Mesendoderm (in vitro differentiated cells): Measurements from ENCODE around the gene KLHL20.

Experiments used
- DNase-seq: peaks from one replicate; pipeline ENCODE4 v3.0.0; 2013
- H2AK5ac ChIP-seq: 2 replicates; pipeline ENCODE4 v1.6.1; 2013; ENCODE audit warnings: low read length, inconsistent platforms
- H2BK120ac ChIP-seq: 2 replicates; pipeline ENCODE4 v1.6.1; 2013; ENCODE audit warnings: low read depth, mild to moderate bottlenecking, low read length, moderate library complexity, mixed read lengths
- H2BK15ac ChIP-seq: replicated peaks from 2 replicates; pipeline ENCODE4 v1.6.1; 2013; ENCODE audit warnings: low read depth, mild to moderate bottlenecking, moderate library complexity
- H2BK5ac ChIP-seq: 2 replicates; pipeline ENCODE4 v1.6.1; 2013; ENCODE audit warnings: low read length, inconsistent platforms
- H3K18ac ChIP-seq: 2 replicates; pipeline ENCODE4 v1.6.1; 2013; ENCODE audit warnings: mild to moderate bottlenecking, low read length, mixed read lengths
- H3K23ac ChIP-seq: one replicate; pipeline ENCODE4 v1.6.1; 2013; ENCODE audit warnings: low read length
- H3K27ac ChIP-seq: 2 replicates; pipeline ENCODE4 v1.5.1; 2013; ENCODE audit warnings: low read depth, mild to moderate bottlenecking, inconsistent platforms, low read length, moderate library complexity
- H3K27me3 ChIP-seq: 2 replicates; pipeline ENCODE4 v1.6.1; 2013; ENCODE audit warnings: low read length, control low read depth, mild to moderate bottlenecking, inconsistent platforms; ENCODE audit not compliant: insufficient read depth, poor library complexity
- H3K36me3 ChIP-seq: 2 replicates; pipeline ENCODE4 v1.6.1; 2013; ENCODE audit warnings: low read length, inconsistent platforms; ENCODE audit not compliant: control insufficient read depth, insufficient read depth
- H3K4ac ChIP-seq: one replicate; pipeline ENCODE4 v1.6.1; 2013; ENCODE audit warnings: low read depth, mild to moderate bottlenecking, low read length, moderate library complexity
- H3K4me1 ChIP-seq: 2 replicates; pipeline ENCODE4 v1.6.1; 2013; ENCODE audit warnings: low read depth, low read length, inconsistent platforms; ENCODE audit not compliant: control insufficient read depth
- H3K4me2 ChIP-seq: 2 replicates; pipeline ENCODE4 v1.6.1; 2013; ENCODE audit warnings: low read length
- H3K4me3 ChIP-seq: 2 replicates; pipeline ENCODE4 v1.5.1; 2013; ENCODE audit warnings: mild to moderate bottlenecking, low read length
- H3K56ac ChIP-seq: one replicate; pipeline ENCODE4 v1.6.1; 2013; ENCODE audit warnings: low read length
- H3K79me1 ChIP-seq: 2 replicates; pipeline ENCODE4 v1.6.1; 2013; ENCODE audit warnings: low read length, inconsistent platforms
- H3K79me2 ChIP-seq: 2 replicates; pipeline ENCODE4 v1.6.1; 2013; ENCODE audit warnings: mild to moderate bottlenecking, low read length; ENCODE audit not compliant: control insufficient read depth, insufficient read depth
- H3K9ac ChIP-seq: 2 replicates; pipeline ENCODE4 v1.6.1; 2013; ENCODE audit warnings: low read length, inconsistent platforms
- H4K5ac ChIP-seq: one replicate; pipeline ENCODE4 v1.6.1; 2013; ENCODE audit warnings: low read length
- H4K8ac ChIP-seq: one replicate; pipeline ENCODE4 v1.6.1; 2013; ENCODE audit warnings: low read depth, mild to moderate bottlenecking, control low read depth, low read length, moderate library complexity
- WGBS: extraction: QIAGEN DNeasy Blood & Tissue Kit; methylation state at CpG from one replicate; pipeline ENCODE4 v1.1.7; 2013; ENCODE audit warnings: low lambda C conversion rate, missing lambda C conversion rate; ENCODE audit not compliant: insufficient coverage; ENCODE audit errors: extremely low coverage; 5-methylcytosine and 5-hydroxymethylcytosine counted together

The KLHL20 gene

GRCh38 chr1:173702736-173703135 lies 12.0 kb upstream of the KLHL20 start:
- H3K4me3 ChIP-seq, result no peak overlapping the region
- no peaks in the 10 kb centered on the region for H3K79me1 ChIP-seq
- H4K8ac ChIP-seq, result no peak overlapping the region
- H2BK5ac ChIP-seq, result no peak overlapping the region
- H4K5ac ChIP-seq, result no peak overlapping the region
- H3K36me3 ChIP-seq, result no peaks in the 10 kb centered on the region
- no peak overlapping the region for H3K4me2 ChIP-seq
- H2BK120ac ChIP-seq, result no peak overlapping the region
- H3K9ac ChIP-seq, result no peak overlapping the region
- no peak overlapping the region for H3K18ac ChIP-seq
- no peak overlapping the region for H3K4ac ChIP-seq
- H3K4me1 ChIP-seq, result no peaks in the 10 kb centered on the region
- no peak overlapping the region for H2AK5ac ChIP-seq
- WGBS, result no CpG with 5 or more reads among the region's 1 CpG
- DNase-seq, result no peak
- H3K27me3 ChIP-seq, result no peaks in the 10 kb centered on the region
- H3K79me2 ChIP-seq, result no peaks in the 10 kb centered on the region
- H3K23ac ChIP-seq, result no peak overlapping the region
- H3K56ac ChIP-seq, result no peak overlapping the region
- H3K27ac ChIP-seq, result no peak overlapping the region
- no peak overlapping the region for H2BK15ac ChIP-seq

GRCh38 chr1:173705117-173705516 lies 9.7 kb upstream of the KLHL20 start:
- no peak for DNase-seq
- no peak overlapping the region for H3K4me3 ChIP-seq
- no CpG with 5 or more reads among the region's 5 CpGs for WGBS

DNA sequence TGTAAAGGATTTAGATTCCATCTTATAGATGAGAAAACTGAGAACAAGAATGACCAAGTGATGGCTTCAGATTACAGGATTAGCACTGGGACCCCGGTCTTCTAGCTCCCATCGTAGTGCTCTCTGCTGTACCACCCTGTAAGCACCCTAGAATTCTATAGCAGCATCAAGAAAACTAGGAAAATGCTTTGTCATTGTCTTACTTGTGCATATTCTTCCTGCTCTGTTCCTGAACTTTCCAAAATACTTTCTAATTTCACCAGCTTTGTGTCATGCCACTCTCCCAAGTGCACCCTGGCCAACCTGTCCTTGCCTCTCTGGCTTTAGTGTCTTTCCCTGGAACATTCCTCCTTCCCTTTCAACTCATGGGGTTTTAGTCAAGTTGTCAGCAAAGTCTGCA lies 6.0 kb upstream of the KLHL20 start:
- Histone ChIP-seq H3K18ac (no peak overlapping the region), H2BK120ac (no peak overlapping the region), H3K79me2 (no peaks in the 10 kb centered on the region), H3K4me2 (no peak overlapping the region), H2AK5ac (no peak overlapping the region), H3K36me3 (no peaks in the 10 kb centered on the region), H3K23ac (no peak overlapping the region), H3K9ac (no peak overlapping the region), H3K4me1 (no peaks in the 10 kb centered on the region), H3K79me1 (no peaks in the 10 kb centered on the region), H3K27ac (no peak overlapping the region), H2BK5ac (no peak overlapping the region), H3K4ac (no peak overlapping the region), H2BK15ac (no peak overlapping the region), H3K27me3 (no peaks in the 10 kb centered on the region), H4K5ac (no peak overlapping the region), H4K8ac (no peak overlapping the region), H3K4me3 (no peak overlapping the region), H3K56ac (peak overlapping the region; percentile 15)
- WGBS, result no CpG with 5 or more reads among the region's 2 CpGs
- DNase-seq, result no peak

More at GRCh38 chr1:173705117-173705516, 9.7 kb upstream of the KLHL20 start:
- H4K8ac ChIP-seq, result no peak overlapping the region
- H3K18ac ChIP-seq, result no peak overlapping the region
- no peak overlapping the region for H4K5ac ChIP-seq
- H2BK5ac ChIP-seq, result no peak overlapping the region
- no peak overlapping the region for H3K4me2 ChIP-seq
- H2BK120ac ChIP-seq, result no peak overlapping the region
- H3K36me3 ChIP-seq, result no peaks in the 10 kb centered on the region
- no peaks in the 10 kb centered on the region for H3K4me1 ChIP-seq
- no peak overlapping the region for H3K56ac ChIP-seq
- no peak overlapping the region for H3K9ac ChIP-seq
- H3K4ac ChIP-seq, result no peak overlapping the region
- no peaks in the 10 kb centered on the region for H3K27me3 ChIP-seq
- H2AK5ac ChIP-seq, result no peak overlapping the region
- H3K79me2 ChIP-seq, result no peaks in the 10 kb centered on the region
- H3K79me1 ChIP-seq, result no peaks in the 10 kb centered on the region
- H2BK15ac ChIP-seq, result no peak overlapping the region
- no peak overlapping the region for H3K27ac ChIP-seq
- no peak overlapping the region for H3K23ac ChIP-seq

- WGBS, result no CpG with 5 or more reads among the region's 3 CpGs
Measured at GRCh38 chr1:173714441-173714758, 381 bp upstream of the KLHL20 start.

DNA sequence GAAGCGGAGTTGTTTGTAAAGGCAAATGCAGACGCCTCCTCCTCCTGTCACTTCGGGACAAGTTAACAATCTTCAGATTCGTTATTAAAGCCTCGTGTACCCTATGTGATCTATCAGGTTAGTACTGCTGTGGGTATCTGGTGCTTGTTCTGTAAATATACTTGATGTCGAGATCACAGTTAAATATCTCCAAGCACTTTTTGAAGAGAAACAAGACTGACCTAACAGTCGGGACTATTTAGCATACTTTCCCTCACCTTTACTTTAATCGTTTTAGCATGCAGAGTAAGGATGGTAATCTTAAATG lies 710 bp downstream of the KLHL20 start:
- Histone ChIP-seq H3K4ac (no peak overlapping the region), H2BK5ac (no peak overlapping the region), H3K27me3 (no peaks in the 10 kb centered on the region), H3K36me3 (no peaks in the 10 kb centered on the region), H3K4me2 (peak overlapping the region; percentile 26), H3K9ac (peak overlapping the region; percentile 74), H3K23ac (no peak overlapping the region), H2BK15ac (no peak overlapping the region), H3K18ac (no peak overlapping the region), H3K4me1 (no peaks in the 10 kb centered on the region), H4K5ac (no peak overlapping the region), H3K27ac (no peak overlapping the region), H3K4me3 (peak overlapping the region; percentile 86), H3K79me2 (no peaks in the 10 kb centered on the region), H3K56ac (peak overlapping the region; percentile 83), H4K8ac (no peak overlapping the region), H2BK120ac (no peak overlapping the region), H2AK5ac (no peak overlapping the region), H3K79me1 (peaks cover 2% of the 10 kb centered on the region)
- no peak for DNase-seq
- no CpG with 5 or more reads among the region's 8 CpGs for WGBS

More at GRCh38 chr1:173714441-173714758, 381 bp upstream of the KLHL20 start:
- Histone ChIP-seq H3K18ac (no peak overlapping the region), H2AK5ac (no peak overlapping the region), H3K27ac (no peak overlapping the region), H2BK120ac (no peak overlapping the region), H3K79me2 (no peaks in the 10 kb centered on the region), H3K36me3 (no peaks in the 10 kb centered on the region), H3K4me1 (no peaks in the 10 kb centered on the region), H3K9ac (no peak overlapping the region), H3K23ac (no peak overlapping the region), H3K79me1 (peaks cover 2% of the 10 kb centered on the region), H3K4ac (no peak overlapping the region), H4K8ac (peak overlapping the region; percentile 97), H4K5ac (peak overlapping the region; percentile 100), H3K27me3 (no peaks in the 10 kb centered on the region), H2BK5ac (no peak overlapping the region), H3K56ac (peak overlapping the region; percentile 22), H2BK15ac (no peak overlapping the region), H3K4me3 (no peak overlapping the region), H3K4me2 (peak overlapping the region; percentile 41)
- no peak for DNase-seq

DNA sequence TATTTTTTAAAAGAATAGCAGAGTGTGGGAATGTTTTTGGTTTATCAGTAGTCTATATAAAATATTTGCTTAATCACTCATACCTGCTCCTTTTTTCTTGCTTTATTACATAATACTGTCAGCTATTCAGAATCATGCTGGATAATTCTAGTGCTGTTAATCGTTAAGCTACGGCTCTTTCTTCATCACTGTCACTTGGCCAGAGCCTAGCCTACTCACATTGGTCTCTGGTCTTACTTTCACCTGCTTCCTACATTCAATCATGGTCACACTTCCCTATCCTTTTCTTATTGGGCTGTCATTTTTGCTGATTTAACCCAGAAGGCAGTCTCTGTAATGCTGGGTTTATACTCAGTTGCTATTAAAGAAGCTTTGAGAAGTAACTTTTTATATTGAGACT lies 2.5 kb downstream of the KLHL20 start:
- H2BK5ac ChIP-seq, result no peak overlapping the region
- no peaks in the 10 kb centered on the region for H3K27me3 ChIP-seq
- no peaks in the 10 kb centered on the region for H3K36me3 ChIP-seq
- H3K18ac ChIP-seq, result no peak overlapping the region
- H2AK5ac ChIP-seq, result no peak overlapping the region
- no peak overlapping the region for H3K27ac ChIP-seq
- H4K5ac ChIP-seq, result no peak overlapping the region
- no peak overlapping the region for H3K4me2 ChIP-seq
- H3K4me3 ChIP-seq, result no peak overlapping the region
- H3K56ac ChIP-seq, result no peak overlapping the region
- H3K79me1 ChIP-seq, result peaks cover 2% of the 10 kb centered on the region
- H3K9ac ChIP-seq, result no peak overlapping the region
- H3K79me2 ChIP-seq, result no peaks in the 10 kb centered on the region
- H4K8ac ChIP-seq, result no peak overlapping the region
- no CpG with 5 or more reads among the region's 2 CpGs for WGBS
- no peak overlapping the region for H2BK15ac ChIP-seq
- H3K4me1 ChIP-seq, result no peaks in the 10 kb centered on the region
- no peak overlapping the region for H3K23ac ChIP-seq
- H3K4ac ChIP-seq, result no peak overlapping the region
- no peak for DNase-seq
- H2BK120ac ChIP-seq, result no peak overlapping the region
